CD4-positive, alpha-beta T cell treated with Interleukin-4 for 1 hour (primary cell): ENCODE data around the gene MRPL41.
"Not testable (repeated sequence)": the region's sequence is repeated elsewhere in the genome, so short reads cannot be mapped to it uniquely, and the experiment has no call there.

Experiments
- DNase-seq, 2 donors: peaks; one replicate each; pipeline ENCODE4 v3.0.0-alpha.2; 2020 to 2022

Gene MRPL41

DNA sequence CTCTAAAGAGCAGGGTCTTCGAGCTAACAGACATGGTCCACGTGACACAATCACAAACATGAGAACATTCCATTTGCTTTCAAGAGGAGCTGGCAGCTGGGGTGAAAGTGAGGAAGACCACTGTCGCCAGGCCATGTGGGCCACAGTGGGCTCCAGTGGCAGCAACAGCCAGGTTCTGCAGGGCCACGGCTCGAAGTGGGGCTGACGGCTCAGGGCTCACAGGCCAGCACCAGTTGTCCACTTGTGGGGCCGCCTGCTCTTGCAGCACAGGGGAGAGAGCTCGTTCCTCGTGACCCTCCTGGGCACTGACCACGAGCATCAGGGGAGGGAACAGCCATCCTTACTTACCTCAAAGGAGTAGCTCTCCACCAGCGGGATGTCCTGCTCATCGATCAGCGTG is 36.6 kb downstream of the MRPL41 start:
- DNase-seq = no peak

DNA sequence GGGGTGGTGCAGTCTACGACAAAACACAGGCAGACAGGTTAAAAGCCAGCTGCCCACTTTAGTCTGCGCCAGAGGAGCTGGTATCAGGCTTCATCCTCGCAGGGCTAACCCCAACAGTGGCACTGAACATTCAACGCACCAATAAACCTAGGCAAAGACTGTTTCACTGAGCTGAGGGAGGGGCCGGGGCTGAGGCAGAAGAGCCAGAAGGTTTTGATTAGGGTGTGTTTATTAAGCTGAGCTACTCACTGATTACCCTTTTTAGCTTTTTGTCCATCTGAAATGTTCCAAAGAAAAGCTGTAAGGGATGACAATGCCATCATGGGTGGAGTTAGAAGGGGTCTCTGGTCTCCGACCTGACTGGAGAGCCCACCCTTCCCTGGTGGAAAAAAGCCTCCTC is 37.2 kb downstream of the MRPL41 start:
- DNase-seq = no peak

GRCh38 chr9:137589441-137590122 is 37.9 kb downstream of the MRPL41 start:
- DNase-seq = no peak

- DNase-seq = no peak
Measured at GRCh38 chr9:137590123-137590468, 38.4 kb downstream of the MRPL41 start.

DNA sequence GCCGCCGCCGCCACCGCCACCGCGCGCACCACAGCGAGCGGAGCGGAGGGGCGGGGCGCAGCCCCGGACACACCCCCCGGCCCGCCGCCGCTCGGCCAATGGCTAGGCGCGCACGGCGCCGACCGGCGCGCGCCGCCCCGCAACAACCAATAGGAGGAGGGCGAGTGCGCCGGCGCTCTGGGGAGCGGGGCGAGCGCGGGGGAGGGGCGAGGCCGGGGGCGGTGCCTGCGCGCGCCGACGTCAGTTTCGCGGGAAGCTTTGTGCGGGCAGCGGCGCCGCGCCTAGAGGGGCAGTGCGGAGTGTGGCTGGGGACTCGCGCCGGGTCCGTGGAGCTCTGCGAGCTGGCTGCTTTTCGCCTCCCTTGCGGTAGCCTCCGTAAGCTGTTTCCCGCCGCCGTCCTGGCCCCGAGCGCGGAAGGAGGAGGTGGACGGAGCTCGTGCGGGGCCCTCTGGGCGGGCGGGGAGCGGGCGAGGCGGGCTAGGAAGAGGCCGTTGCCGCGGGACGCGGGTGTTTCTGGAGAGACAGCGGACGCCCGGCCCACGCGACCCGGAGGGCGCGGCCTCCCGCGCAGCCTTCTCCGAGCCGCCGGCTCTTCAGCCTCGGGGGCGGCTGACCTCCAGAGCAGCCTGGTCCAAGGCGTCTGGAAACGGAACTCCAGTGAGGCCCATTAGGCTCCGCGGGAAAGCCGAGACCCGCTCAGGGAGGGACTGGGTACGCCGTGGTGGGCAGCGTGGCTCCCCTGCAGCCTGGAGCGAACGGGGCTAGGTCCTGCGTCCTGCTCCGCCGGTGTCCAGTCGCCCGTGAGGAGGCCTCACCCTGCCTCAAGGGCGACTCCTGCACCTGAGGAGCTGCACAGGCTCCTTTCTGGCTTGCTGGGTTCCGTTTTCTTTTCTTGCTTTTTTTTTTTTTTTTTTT is 39.0 kb downstream of the MRPL41 start, which contains the start of gene ZMYND19:
Gene ZMYND19, minus strand, starts transcription at position 44 of the 915 bp plus-strand sequence. CDS start 249 bp downstream, outside the sequence.
- DNase-seq = peak; percentile 88 to 90

DNA sequence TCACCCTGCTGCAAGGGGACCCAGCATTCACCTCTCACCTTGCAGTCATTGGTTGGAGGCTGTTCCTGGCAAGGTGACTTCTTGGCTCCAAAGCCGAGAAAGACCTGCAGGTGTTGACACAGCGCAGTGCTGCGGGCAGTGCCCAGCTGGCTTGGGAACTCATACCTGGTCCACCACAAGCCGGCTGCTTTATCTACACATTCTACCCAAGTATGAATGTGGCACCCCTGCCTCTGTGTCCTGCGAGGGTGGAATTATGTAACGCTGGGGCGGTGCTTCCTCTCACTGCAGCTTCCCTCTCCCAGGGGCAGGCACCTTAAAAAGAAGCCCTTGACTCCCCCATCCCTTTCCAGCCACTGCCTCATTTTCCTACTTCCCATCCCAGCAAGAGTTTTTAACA is 41.1 kb downstream of the MRPL41 start:
- no peak for DNase-seq

DNA sequence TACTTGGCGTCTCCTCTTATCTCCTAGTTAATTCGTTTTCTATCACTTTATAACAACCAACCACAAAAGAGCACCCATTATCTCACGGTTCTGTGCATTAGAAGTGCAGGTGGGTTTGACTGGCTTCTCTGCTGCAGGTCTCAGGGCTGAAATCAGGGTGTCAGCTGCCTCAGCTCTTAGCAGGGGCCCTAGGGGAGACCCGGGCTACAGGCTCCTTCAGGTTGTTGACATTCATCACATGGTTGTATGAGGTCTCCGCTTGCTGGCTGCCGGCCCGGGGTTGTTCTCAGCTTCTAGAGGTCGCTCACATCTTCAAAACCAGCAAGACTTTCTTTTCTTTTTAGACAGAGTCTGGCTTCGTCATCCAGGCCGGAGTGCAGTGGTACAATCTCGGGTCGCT is 41.5 kb downstream of the MRPL41 start:
- no peak for DNase-seq

DNA sequence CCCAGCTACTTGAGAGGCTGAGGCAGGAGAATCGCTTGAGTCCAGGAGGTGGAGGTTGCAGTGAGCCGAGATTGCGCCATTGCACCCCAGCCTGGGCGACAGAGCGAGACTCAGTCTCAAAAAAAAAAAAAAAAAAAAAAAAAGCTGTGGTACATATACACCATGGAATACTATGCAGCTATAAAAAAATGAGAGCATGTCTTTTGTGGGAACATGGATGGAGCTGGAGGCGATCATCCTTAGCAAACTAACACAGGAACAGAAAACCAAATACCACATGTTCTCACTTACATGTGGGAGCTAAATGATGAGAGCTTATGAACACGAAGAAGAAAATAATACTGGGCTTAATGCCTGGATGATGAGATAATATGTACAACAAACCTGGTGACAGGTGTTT is 44.9 kb downstream of the MRPL41 start:
- DNase-seq = not testable (repeated sequence)

DNA sequence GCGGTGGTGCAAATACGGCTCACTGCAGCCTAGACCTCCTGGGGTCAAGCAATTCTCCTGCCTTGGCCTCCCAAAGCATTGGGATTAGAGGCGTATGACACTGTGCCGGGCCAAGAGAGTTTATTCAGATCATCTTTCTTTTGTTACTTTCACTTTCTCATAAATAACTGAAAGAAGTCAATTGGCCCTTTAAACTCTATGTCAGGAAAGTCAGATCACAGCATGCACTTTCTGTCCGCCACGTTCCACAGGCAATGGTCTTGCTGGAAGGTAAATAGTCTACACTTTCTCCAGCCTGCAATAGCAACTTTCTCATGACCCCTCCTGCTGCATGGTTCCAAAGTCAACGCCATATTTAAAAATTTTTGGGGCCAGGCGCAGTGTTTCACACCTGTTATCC is 47.3 kb downstream of the MRPL41 start:
- DNase-seq = no peak
